Adrenal gland (tissue), 12 donors: ENCODE measurements around the gene GALNT9. TPM values are rescaled to one million over a fixed set of nuclear protein-coding genes. Genes with fewer than 3 reads are reported as not detected.

ENCODE experiments used
- DNase-seq, 7 donors: peaks; one replicate each; pipeline ENCODE4 v3.0.0-alpha.2; 2019 to 2020
- H3K27ac ChIP-seq, 5 donors: fragments of 200-600 bp; sonication (generic) in 4 of 5; 1 replicate in 3 of 5; 2 replicates in 2 of 5; pipeline versions ENCODE4 v1.5.1 to v1.8.0; 2016 to 2020; ENCODE audit warnings: mild to moderate bottlenecking in 1 of 5
- H3K27me3 ChIP-seq: fragments of 200-600 bp; 2 replicates; pipeline ENCODE4 v1.8.0; 2021
- H3K36me3 ChIP-seq, 2 donors: fragments of 200-600 bp; replicated peaks in 1 of 2; 1 replicate in 1 of 2; 2 replicates in 1 of 2; pipeline versions ENCODE4 v1.5.1 to v1.8.0; 2018 to 2022
- H3K4me1 ChIP-seq, 2 donors: fragments of 200-600 bp; replicated peaks in 1 of 2; 1 replicate in 1 of 2; 2 replicates in 1 of 2; pipeline versions ENCODE4 v1.5.1 to v1.8.0; 2018 to 2021
- H3K4me3 ChIP-seq, 4 donors: fragments of 200-600 bp; sonication (generic) in 3 of 4; one replicate each; pipeline ENCODE4 v1.5.1; 2016 to 2018
- H3K9me3 ChIP-seq, 3 donors: fragments of 200-600 bp; sonication (generic) in 1 of 3; replicated peaks in 1 of 3; 1 replicate in 2 of 3; 2 replicates in 1 of 3; pipeline versions ENCODE4 v1.5.1 to v1.8.0; 2016 to 2021
- CTCF ChIP-seq, 6 experiments: fragments of 450-650 bp in 4 of 6; fragments of 200-600 bp in 2 of 6; sonication (generic) in 1 of 6; IDR thresholded peaks; 1 replicate in 5 of 6; 2 replicates in 1 of 6; pipeline versions ENCODE4 v1.5.1 to v1.8.0; 2016 to 2021; ENCODE audit warnings: antibody characterized with exemption in 6 of 6, mild to moderate bottlenecking in 2 of 6, moderate library complexity in 1 of 6
- POLR2A ChIP-seq, 2 donors: fragments of 450-650 bp; IDR thresholded peaks; one replicate each; pipeline ENCODE4 v1.6.1; 2017; ENCODE audit warnings: antibody characterized with exemption in 2 of 2, mild to moderate bottlenecking in 2 of 2, moderate library complexity in 1 of 2
- WGBS, 4 donors: extraction: QIAGEN DNeasy Blood & Tissue Kit in 2 of 4; methylation state at CpG; one replicate each; pipeline versions ENCODE4 v1.1.5 to v1.1.7; 2013 to 2017; 5-methylcytosine and 5-hydroxymethylcytosine counted together
- intact Hi-C, 2 donors: fragments of 100-400 bp; cut with DNase I; formaldehyde crosslinking; loops; one replicate each; pipeline versions ENCODE4 v1.14.1 to v1.15.0; 2022 to 2023
- polyA plus RNA-seq, 3 donors: library from polyadenylated mRNA; stranded (reverse); fragments of 200-250 nt in 2 of 3; fragments of 350-450 nt in 1 of 3; fragmentation: Illumina TruSeq in 1 of 3; extraction: RNeasy Lipid Tissue Mini Kit (QIAGEN cat#74804) in 1 of 3; gene quantifications; one replicate each; pipeline ENCODE4 v1.2.3, GENCODE V29; 2013 to 2014
- total RNA-seq, 9 donors: library from RNA; depleted of rRNA in 4 of 9; stranded (reverse); fragments of >200 nt in 4 of 9; fragments of 120-200 nt in 1 of 9; fragmentation: NEBNext Ultra II Directional in 1 of 9; extraction: Animal tissue kit (Norgen Biotek cat#: 25700) in 1 of 9; gene quantifications; one replicate each; pipeline versions ENCODE4 v1.1.0 to v1.2.4, GENCODE V29; 2013 to 2023
- donor health status: healthy with polysubstance abuse.
- donor health status: Bipolar disorder and iron deficiency.
- donor health status: DM: yes; HTN: yes; CAD: no.
- donor health status: DM: no; HTN: no; CAD: no.
- donor health status: DM: no; HTN: no; CAD: no.
- donor health status: DM: yes; HTN: yes; CAD: no.

The GALNT9 gene
- total and polyA plus RNA-seq, 12 donors: 0.44 to 7.8 (median 1.2) TPM; not detected in 1

GRCh38 chr12:132247718-132248452 lies 81.5 kb downstream of the GALNT9 start:
- H3K4me3 ChIP-seq: no peak overlapping the region
- H3K27ac ChIP-seq: no peak overlapping the region
- intact Hi-C loops: no loop called here
- H3K4me1 ChIP-seq: no peaks in the 10 kb centered on the region
- H3K27me3 ChIP-seq: no peaks in the 10 kb centered on the region
- no peaks in the 10 kb centered on the region for H3K9me3 ChIP-seq
- DNase-seq: no peak
- TF ChIP-seq CTCF (IDR thresholded peaks at IDR 0.05) (no peak), POLR2A (IDR thresholded peaks at IDR 0.05) (no peak)
- H3K36me3 ChIP-seq: no peaks in the 10 kb centered on the region
- 90 to 92% (median 91%) methylated on average over 28 to 35 of the region's 35 CpGs for WGBS, 4 donors

GRCh38 chr12:132246997-132247717 lies 82.2 kb downstream of the GALNT9 start:
- no peaks in the 10 kb centered on the region for H3K9me3 ChIP-seq
- H3K36me3 ChIP-seq: no peaks in the 10 kb centered on the region
- WGBS, 4 donors: 77 to 89% (median 86%) methylated on average over 17 to 27 of the region's 27 CpGs
- no peak overlapping the region for H3K27ac ChIP-seq
- H3K4me3 ChIP-seq: no peak overlapping the region
- no peak for DNase-seq
- H3K27me3 ChIP-seq: no peaks in the 10 kb centered on the region
- H3K4me1 ChIP-seq: no peaks in the 10 kb centered on the region
- intact Hi-C loops: no loop called here
- TF ChIP-seq POLR2A (IDR thresholded peaks at IDR 0.05) (no peak), CTCF (IDR thresholded peaks at IDR 0.05) (no peak)

- Histone ChIP-seq H3K9me3 (no peaks in the 10 kb centered on the region), H3K27me3 (no peaks in the 10 kb centered on the region), H3K4me1 (no peaks in the 10 kb centered on the region), H3K4me3 (no peak overlapping the region), H3K36me3 (no peaks in the 10 kb centered on the region), H3K27ac (no peak overlapping the region)
- intact Hi-C loops: no loop called here
- WGBS, 4 donors: 78 to 87% (median 86%) methylated on average over 13 to 28 of the region's 28 CpGs
- DNase-seq: no peak
- TF ChIP-seq CTCF (IDR thresholded peaks at IDR 0.05) (no peak), POLR2A (IDR thresholded peaks at IDR 0.05) (no peak)
Measured at GRCh38 chr12:132245521-132246101, 83.8 kb downstream of the GALNT9 start.

GRCh38 chr12:132244724-132245295 lies 84.6 kb downstream of the GALNT9 start:
- DNase-seq: no peak
- H3K4me1 ChIP-seq: no peaks in the 10 kb centered on the region
- no peak overlapping the region for H3K27ac ChIP-seq
- no peak overlapping the region for H3K4me3 ChIP-seq
- intact Hi-C loops: no loop called here
- H3K27me3 ChIP-seq: peaks cover 6% of the 10 kb centered on the region
- H3K36me3 ChIP-seq: no peaks in the 10 kb centered on the region
- TF ChIP-seq POLR2A (IDR thresholded peaks at IDR 0.05) (no peak), CTCF (IDR thresholded peaks at IDR 0.05) (no peak)
- WGBS, 4 donors: 60 to 78% (median 74%) methylated on average over 14 to 22 of the region's 22 CpGs
- H3K9me3 ChIP-seq: no peaks in the 10 kb centered on the region
